Right lobe of liver (tissue), 6 donors: ENCODE results near the gene PDIA4. TPM values are rescaled to one million over a fixed set of nuclear protein-coding genes. Genes with fewer than 3 reads are reported as not detected.
"Not testable (repeated sequence)": the region's sequence is repeated elsewhere in the genome, so short reads cannot be mapped to it uniquely, and the experiment has no call there.

Source experiments
- ATAC-seq, 4 donors: fragments of 200-7000 bp; cut with Tn5 transposase; one replicate each; pipeline ENCODE4 v1.9.1; 2020; ENCODE audit warnings: mild to moderate bottlenecking in 4 of 4, moderate library complexity in 4 of 4
- DNase-seq, 3 donors: peaks; one replicate each; pipeline ENCODE4 v3.0.0-alpha.2; 2020
- H3K27ac ChIP-seq, 3 donors: fragments of 200-600 bp; one replicate each; pipeline ENCODE4 v1.8.0; 2022
- H3K27me3 ChIP-seq, 2 donors: fragments of 200-600 bp; one replicate each; pipeline ENCODE4 v1.8.0; 2022
- H3K36me3 ChIP-seq, 4 donors: fragments of 200-600 bp; sonication (generic) in 1 of 4; one replicate each; pipeline versions ENCODE4 v1.5.1 to v1.8.0; 2017 to 2022; ENCODE audit warnings: control low read depth in 1 of 4
- H3K4me1 ChIP-seq, 4 donors: fragments of 200-600 bp; sonication (generic) in 1 of 4; one replicate each; pipeline versions ENCODE4 v1.5.1 to v1.8.0; 2017 to 2022; ENCODE audit warnings: control low read depth in 1 of 4
- H3K4me3 ChIP-seq, 3 donors: fragments of 200-600 bp; one replicate each; pipeline ENCODE4 v1.8.0; 2022
- H3K9me3 ChIP-seq, 4 donors: fragments of 200-600 bp; sonication (generic) in 1 of 4; one replicate each; pipeline versions ENCODE4 v1.5.1 to v1.8.0; 2017 to 2022; ENCODE audit warnings: control low read depth in 1 of 4
- CTCF ChIP-seq, 4 donors: fragments of 200-600 bp in 3 of 4; fragments of 450-650 bp in 1 of 4; IDR thresholded peaks; one replicate each; pipeline versions ENCODE4 v1.5.1 to v1.8.0; 2016 to 2022; ENCODE audit warnings: antibody characterized with exemption in 4 of 4, mild to moderate bottlenecking in 2 of 4
- POLR2A ChIP-seq: fragments of 450-650 bp; IDR thresholded peaks from one replicate; pipeline ENCODE4 v1.6.1; 2017; ENCODE audit warnings: antibody characterized with exemption, mild to moderate bottlenecking
- WGBS: methylation state at CpG from one replicate; pipeline ENCODE4 v1.1.6; 2018; ENCODE audit warnings: low coverage, low lambda C conversion rate; ENCODE audit not compliant: insufficient coverage; ENCODE audit errors: missing lambda C conversion rate; 5-methylcytosine and 5-hydroxymethylcytosine counted together
- intact Hi-C, 2 donors: fragments of 100-400 bp; cut with DNase I; formaldehyde crosslinking; loops; one replicate each; pipeline versions ENCODE4 v1.11.2 to v1.14.1; 2022
- total RNA-seq, 6 experiments: library from RNA; depleted of rRNA in 2 of 6; stranded (reverse); fragments of >200 nt in 2 of 6; fragmentation: NEBNext Ultra II Directional in 3 of 6; extraction: Animal tissue kit (Norgen Biotek cat#: 25700) in 3 of 6; gene quantifications; one replicate each; pipeline versions ENCODE4 v1.1.0 to v1.2.4, GENCODE V29; 2016 to 2023
- donor health status: DM: no; HTN: yes; CAD: no.
- donor health status: DM: no; HTN: no; CAD: no.
- donor health status: DM: no; HTN: no; CAD: no.
- donor health status: DM: no; HTN: yes; CAD: no.
- donor health status: DM: no; HTN: yes; CAD: no.

The PDIA4 gene
- total RNA-seq, 6 experiments from 2014 or later, result 218 to 368 (median 272) TPM

- TF ChIP-seq CTCF (IDR thresholded peaks at IDR 0.05) (peak in 2 of 4 donors; percentile 15 to 24), POLR2A (no peak)
- 65% methylated on average over 4 of the region's 4 CpGs for WGBS
- Histone ChIP-seq H3K4me1 (no peaks in the 10 kb centered on the region), H3K4me3 (no peak overlapping the region), H3K27ac (no peak overlapping the region), H3K36me3 (peaks cover 0 to 27% (median 6%) of the 10 kb centered on the region in 4 donors), H3K27me3 (no peaks in the 10 kb centered on the region), H3K9me3 (no peaks in the 10 kb centered on the region)
- intact Hi-C loops, result no loop called here
- DNase-seq (no peak), ATAC-seq (no peak)
Observed at GRCh38 chr7:149067869-149068268, 39.6 kb upstream of the PDIA4 start.

GRCh38 chr7:149063476-149063875, 35.2 kb upstream of the PDIA4 start:
- Histone ChIP-seq H3K9me3 (no peaks in the 10 kb centered on the region), H3K4me3 (no peak overlapping the region), H3K27ac (no peak overlapping the region), H3K36me3 (no peaks in the 10 kb centered on the region), H3K27me3 (no peaks in the 10 kb centered on the region), H3K4me1 (no peaks in the 10 kb centered on the region)
- TF ChIP-seq CTCF (IDR thresholded peaks at IDR 0.05) (no peak), POLR2A (no peak)
- ATAC-seq (no peak), DNase-seq (no peak)
- intact Hi-C loops, result no loop called here

- intact Hi-C loops, ATAC-seq, H3K27me3 ChIP-seq, H3K36me3 ChIP-seq, H3K4me3 ChIP-seq, H3K9me3 ChIP-seq, H3K27ac ChIP-seq, DNase-seq, H3K4me1 ChIP-seq: not testable (repeated sequence)
- WGBS, result 92% methylated on average over 8 of the region's 10 CpGs
Observed at GRCh38 chr7:149062217-149062899, 34.1 kb upstream of the PDIA4 start.

- H3K27ac ChIP-seq, result no peak overlapping the region
- TF ChIP-seq POLR2A (no peak), CTCF (IDR thresholded peaks at IDR 0.05) (no peak)
- 38% methylated on average over 1 of the region's 1 CpG for WGBS
- no peaks in the 10 kb centered on the region for H3K4me1 ChIP-seq
- no peak for DNase-seq
- no peaks in the 10 kb centered on the region for H3K36me3 ChIP-seq
- intact Hi-C loops, result no loop called here
- H3K9me3 ChIP-seq, result no peaks in the 10 kb centered on the region
- no peak overlapping the region for H3K4me3 ChIP-seq
- H3K27me3 ChIP-seq, result no peaks in the 10 kb centered on the region
- no peak for ATAC-seq
Observed at GRCh38 chr7:149060156-149060555, 31.9 kb upstream of the PDIA4 start.

DNA sequence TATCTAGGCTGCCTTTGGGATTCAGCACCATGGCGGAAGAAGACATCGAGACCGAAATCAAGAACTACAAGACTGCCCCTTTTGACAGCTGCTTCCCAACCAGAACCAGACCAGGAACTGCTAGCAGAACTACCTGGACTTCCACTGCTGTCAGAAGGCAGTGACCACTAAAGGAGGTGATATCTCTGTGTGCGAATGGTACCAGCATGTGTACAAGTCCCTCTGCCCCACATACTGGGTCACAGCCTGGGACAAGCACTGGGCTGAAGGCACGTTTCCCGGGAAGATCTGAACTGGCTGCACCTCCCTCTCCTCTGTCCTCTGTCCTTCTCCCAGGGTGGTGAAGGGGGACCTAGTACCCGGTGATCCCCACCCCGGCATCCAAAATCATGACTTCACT, 25.6 kb upstream of the PDIA4 start:
- no CpG with 5 or more reads among the region's 8 CpGs for WGBS
- no peak for ATAC-seq
- H3K27me3 ChIP-seq, result no peaks in the 10 kb centered on the region
- H3K9me3 ChIP-seq, result no peaks in the 10 kb centered on the region
- DNase-seq, result no peak
- TF ChIP-seq CTCF (IDR thresholded peaks at IDR 0.05), result no peak
- no peak for TF ChIP-seq POLR2A
- no peak overlapping the region for H3K27ac ChIP-seq
- H3K4me1 ChIP-seq, result no peaks in the 10 kb centered on the region
- no peak overlapping the region for H3K4me3 ChIP-seq
- intact Hi-C loops, result no loop called here
- no peaks in the 10 kb centered on the region for H3K36me3 ChIP-seq
